Measurements from ENCODE around the gene RSPO1. TPM values are rescaled to one million over a fixed set of nuclear protein-coding genes. Genes with fewer than 3 reads are reported as not detected.

The RSPO1 gene
- total and polyA plus RNA-seq, 3 experiments from 2014 or later = not detected

DNA sequence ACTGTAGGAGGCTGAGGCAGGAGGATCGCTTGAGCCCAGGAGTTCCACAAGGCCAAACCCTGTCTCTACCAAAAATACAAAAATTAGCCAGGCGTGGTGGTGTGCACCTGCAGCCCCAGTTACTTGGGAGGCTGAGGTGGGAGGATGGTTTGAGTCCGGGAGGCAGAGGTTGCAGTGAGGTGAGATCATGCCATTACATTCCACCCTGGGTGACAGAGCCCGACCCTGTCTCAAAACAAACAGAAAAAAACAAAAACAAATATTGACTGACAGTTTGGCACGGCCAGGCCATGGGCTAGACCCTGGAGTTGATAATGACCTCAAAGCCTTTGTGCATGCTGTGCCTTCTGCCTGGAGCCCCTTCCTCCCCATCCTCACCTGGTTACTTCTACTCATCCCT, 19.2 kb upstream of the RSPO1 start:
- Mint-ChIP-seq H3K27me3 (peaks cover 3 to 13% of the 10 kb centered on the region in 2 donors), H3K36me3 (no peaks in the 10 kb centered on the region), H3K27ac (peak overlapping the region in 1 of 8 donors; percentile 59), H3K4me3 (no peak overlapping the region), H3K9me3 (no peaks in the 10 kb centered on the region), H3K4me1 (no peaks in the 10 kb centered on the region)
- Histone ChIP-seq H3K9me3 (ENCODE audit: low read length) (no peaks in the 10 kb centered on the region), H3K27me3 (ENCODE audit: insufficient read depth, low read length, poor library complexity, severe bottlenecking) (no peaks in the 10 kb centered on the region), H3K36me3 (ENCODE audit: insufficient read depth, low read length) (no peaks in the 10 kb centered on the region), H3K4me3 (ENCODE audit: low read length) (no peak overlapping the region), H3K4me1 (ENCODE audit: insufficient read depth, low read length) (no peaks in the 10 kb centered on the region), H3K27ac (ENCODE audit: low read depth, low read length) (no peak overlapping the region)
- ChIA-PET POLR2A (no interaction called here), CTCF (no interaction called here)
- DNase-seq = no peak

DNA sequence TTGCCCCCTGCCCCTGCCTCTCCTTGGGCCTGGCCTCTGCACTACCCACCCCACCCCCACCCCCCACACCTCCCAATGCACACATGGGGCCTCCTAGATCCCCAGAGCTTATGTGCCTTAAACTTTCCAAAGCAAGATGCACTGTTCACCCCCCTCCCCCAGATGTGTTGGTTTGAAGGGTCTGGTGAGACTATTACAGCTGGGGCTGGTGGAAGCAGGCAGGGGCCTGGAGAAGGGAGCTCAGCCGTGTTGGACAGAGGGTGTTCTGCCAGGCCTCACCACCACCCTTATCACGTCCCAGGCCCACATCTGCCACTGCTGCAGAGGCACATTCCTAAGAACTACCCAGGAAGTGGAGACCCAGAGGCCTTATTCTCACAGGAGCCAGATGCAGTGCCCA, 18.3 kb upstream of the RSPO1 start:
- Mint-ChIP-seq H3K27ac (no peak overlapping the region), H3K4me3 (no peak overlapping the region), H3K4me1 (no peaks in the 10 kb centered on the region), H3K36me3 (no peaks in the 10 kb centered on the region), H3K27me3 (peaks cover 4 to 12% of the 10 kb centered on the region in 2 donors), H3K9me3 (no peaks in the 10 kb centered on the region)
- CTCF ChIA-PET = no interaction called here
- Histone ChIP-seq H3K4me3 (ENCODE audit: low read length) (no peak overlapping the region), H3K4me1 (ENCODE audit: insufficient read depth, low read length) (no peaks in the 10 kb centered on the region), H3K9me3 (ENCODE audit: low read length) (no peaks in the 10 kb centered on the region), H3K36me3 (ENCODE audit: insufficient read depth, low read length) (no peaks in the 10 kb centered on the region), H3K27ac (ENCODE audit: low read depth, low read length) (no peak overlapping the region), H3K27me3 (ENCODE audit: insufficient read depth, low read length, poor library complexity, severe bottlenecking) (no peaks in the 10 kb centered on the region)
- POLR2A ChIA-PET = no interaction called here
- DNase-seq = no peak

DNA sequence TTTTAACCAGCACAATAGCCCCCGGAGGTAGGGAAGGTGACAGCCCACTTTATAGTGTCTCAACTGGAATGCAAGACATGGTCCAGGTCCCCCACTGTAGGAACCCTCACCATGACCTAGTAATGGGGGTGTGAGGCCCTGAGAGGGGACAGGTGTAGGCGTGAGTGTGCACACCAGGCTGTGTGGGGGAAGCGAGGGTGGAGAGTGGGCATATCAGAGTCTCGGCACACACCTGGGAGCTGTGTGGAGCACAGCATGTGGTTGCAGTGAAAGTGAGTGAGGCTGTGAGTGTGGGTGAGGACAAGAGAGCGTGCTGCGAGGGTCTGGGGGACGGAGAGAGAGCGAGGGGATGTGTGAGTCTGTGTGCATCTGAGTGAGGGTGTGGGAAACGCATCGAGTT, 17.1 kb upstream of the RSPO1 start:
- H3K27me3 ChIP-seq (ENCODE audit: insufficient read depth, low read length, poor library complexity, severe bottlenecking) = peaks cover 5% of the 10 kb centered on the region
- no peak overlapping the region for H3K27ac ChIP-seq (ENCODE audit: low read depth, low read length)
- H3K9me3 ChIP-seq (ENCODE audit: low read length) = no peaks in the 10 kb centered on the region
- no peaks in the 10 kb centered on the region for H3K36me3 ChIP-seq (ENCODE audit: insufficient read depth, low read length)
- Mint-ChIP-seq H3K36me3 (no peaks in the 10 kb centered on the region), H3K27me3 (peaks cover 5 to 14% of the 10 kb centered on the region in 2 donors), H3K4me3 (no peak overlapping the region), H3K27ac (no peak overlapping the region), H3K4me1 (no peaks in the 10 kb centered on the region), H3K9me3 (no peaks in the 10 kb centered on the region)
- DNase-seq = no peak
- ChIA-PET CTCF (no interaction called here), POLR2A (no interaction called here)
- H3K4me1 ChIP-seq (ENCODE audit: insufficient read depth, low read length) = no peaks in the 10 kb centered on the region
- no peak overlapping the region for H3K4me3 ChIP-seq (ENCODE audit: low read length)

DNA sequence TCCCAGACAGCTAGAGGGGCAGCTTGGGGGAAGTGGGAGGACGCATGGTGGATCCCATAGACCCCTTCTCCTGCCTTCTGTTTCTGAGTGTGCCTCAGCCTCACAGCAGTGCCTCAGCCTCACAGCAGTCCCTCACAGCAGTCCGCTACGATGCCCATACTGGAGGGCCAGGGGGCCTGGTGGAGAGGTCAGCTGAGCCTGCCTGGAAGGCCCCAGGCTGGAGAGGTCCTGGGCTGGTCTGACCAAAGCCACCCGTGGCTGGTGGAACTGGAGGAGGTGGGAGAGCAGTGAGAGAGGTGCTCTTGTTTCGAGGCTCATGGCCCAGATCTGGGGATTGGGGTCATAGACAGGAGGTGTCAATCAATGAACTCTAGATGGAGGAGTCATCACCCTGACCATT, 16.0 kb upstream of the RSPO1 start:
- H3K9me3 ChIP-seq (ENCODE audit: low read length) = no peaks in the 10 kb centered on the region
- no peaks in the 10 kb centered on the region for H3K9me3 Mint-ChIP-seq
- H3K4me3 Mint-ChIP-seq = no peak overlapping the region
- H3K4me3 ChIP-seq (ENCODE audit: low read length) = no peak overlapping the region
- no peaks in the 10 kb centered on the region for H3K36me3 Mint-ChIP-seq
- ChIA-PET CTCF (no interaction called here), POLR2A (no interaction called here)
- DNase-seq = no peak
- H3K4me1 Mint-ChIP-seq = no peaks in the 10 kb centered on the region
- H3K27ac Mint-ChIP-seq = no peak overlapping the region
- H3K36me3 ChIP-seq (ENCODE audit: insufficient read depth, low read length) = no peaks in the 10 kb centered on the region
- no peaks in the 10 kb centered on the region for H3K4me1 ChIP-seq (ENCODE audit: insufficient read depth, low read length)
- H3K27me3 ChIP-seq (ENCODE audit: insufficient read depth, low read length, poor library complexity, severe bottlenecking) = peaks cover 5% of the 10 kb centered on the region
- peaks cover 3 to 11% of the 10 kb centered on the region in 2 donors for H3K27me3 Mint-ChIP-seq
- no peak overlapping the region for H3K27ac ChIP-seq (ENCODE audit: low read depth, low read length)

DNA sequence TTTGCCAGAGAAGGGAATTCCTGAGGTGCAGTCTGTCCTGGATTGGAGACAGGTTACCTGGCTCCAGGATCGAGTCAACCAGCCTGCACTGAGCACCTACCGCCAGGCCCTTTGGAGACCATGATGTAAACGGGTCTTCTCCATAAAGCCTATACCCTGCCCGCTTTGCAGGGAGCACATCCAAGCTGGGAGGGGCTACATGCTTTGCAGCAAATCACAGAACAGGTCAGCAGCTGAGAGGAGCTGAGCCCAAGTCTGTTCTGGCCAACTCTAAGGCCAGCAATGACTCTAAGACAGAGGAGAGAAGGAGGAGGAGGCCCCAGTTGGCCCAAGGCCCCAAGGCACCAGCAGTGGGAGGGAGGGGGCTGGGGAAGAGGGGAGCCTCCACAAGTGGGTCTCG, 15.5 kb upstream of the RSPO1 start:
- Histone ChIP-seq H3K4me1 (ENCODE audit: insufficient read depth, low read length) (no peaks in the 10 kb centered on the region), H3K27ac (ENCODE audit: low read depth, low read length) (no peak overlapping the region), H3K27me3 (ENCODE audit: insufficient read depth, low read length, poor library complexity, severe bottlenecking) (peaks cover 5% of the 10 kb centered on the region), H3K4me3 (ENCODE audit: low read length) (no peak overlapping the region), H3K36me3 (ENCODE audit: insufficient read depth, low read length) (no peaks in the 10 kb centered on the region), H3K9me3 (ENCODE audit: low read length) (no peaks in the 10 kb centered on the region)
- ChIA-PET CTCF (no interaction called here), POLR2A (no interaction called here)
- H3K36me3 Mint-ChIP-seq = no peaks in the 10 kb centered on the region
- H3K4me3 Mint-ChIP-seq = no peak overlapping the region
- no peak for DNase-seq
- H3K27ac Mint-ChIP-seq = no peak overlapping the region
- no peaks in the 10 kb centered on the region for H3K9me3 Mint-ChIP-seq
- peaks cover 3 to 14% of the 10 kb centered on the region in 2 donors for H3K27me3 Mint-ChIP-seq
- no peaks in the 10 kb centered on the region for H3K4me1 Mint-ChIP-seq

DNA sequence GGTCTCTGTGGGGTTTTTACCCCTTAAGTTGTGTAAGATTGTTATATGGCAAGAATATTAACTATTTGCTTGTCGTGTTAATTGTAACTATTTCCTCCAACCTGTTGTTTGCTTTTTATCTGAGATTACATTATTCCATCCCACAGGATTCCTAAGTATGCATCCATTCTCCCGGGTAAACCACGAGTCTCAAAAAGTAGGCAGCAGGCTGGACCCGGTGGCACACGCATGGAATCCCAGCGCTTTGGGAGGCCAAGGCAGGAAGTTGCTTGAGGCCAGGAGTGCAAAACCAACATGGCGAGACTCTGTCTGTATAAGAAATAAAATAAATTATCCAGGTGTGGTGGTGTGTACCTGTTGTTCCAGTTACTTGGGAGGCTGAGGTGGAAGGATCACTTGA, 12.6 kb upstream of the RSPO1 start:
- no peak overlapping the region for H3K4me3 Mint-ChIP-seq
- no peak overlapping the region for H3K4me3 ChIP-seq (ENCODE audit: low read length)
- H3K27me3 Mint-ChIP-seq = peaks cover 12 to 26% of the 10 kb centered on the region in 2 donors
- peaks cover 5% of the 10 kb centered on the region for H3K27me3 ChIP-seq (ENCODE audit: insufficient read depth, low read length, poor library complexity, severe bottlenecking)
- H3K27ac Mint-ChIP-seq = no peak overlapping the region
- ChIA-PET CTCF (no interaction called here), POLR2A (no interaction called here)
- no peaks in the 10 kb centered on the region for H3K36me3 Mint-ChIP-seq
- no peaks in the 10 kb centered on the region for H3K4me1 Mint-ChIP-seq
- no peaks in the 10 kb centered on the region for H3K4me1 ChIP-seq (ENCODE audit: insufficient read depth, low read length)
- H3K27ac ChIP-seq (ENCODE audit: low read depth, low read length) = no peak overlapping the region
- no peak for DNase-seq
- H3K9me3 ChIP-seq (ENCODE audit: low read length) = no peaks in the 10 kb centered on the region
- H3K9me3 Mint-ChIP-seq = peaks cover 0 to 3% (median 0%) of the 10 kb centered on the region in 5 donors
- no peaks in the 10 kb centered on the region for H3K36me3 ChIP-seq (ENCODE audit: insufficient read depth, low read length)

DNA sequence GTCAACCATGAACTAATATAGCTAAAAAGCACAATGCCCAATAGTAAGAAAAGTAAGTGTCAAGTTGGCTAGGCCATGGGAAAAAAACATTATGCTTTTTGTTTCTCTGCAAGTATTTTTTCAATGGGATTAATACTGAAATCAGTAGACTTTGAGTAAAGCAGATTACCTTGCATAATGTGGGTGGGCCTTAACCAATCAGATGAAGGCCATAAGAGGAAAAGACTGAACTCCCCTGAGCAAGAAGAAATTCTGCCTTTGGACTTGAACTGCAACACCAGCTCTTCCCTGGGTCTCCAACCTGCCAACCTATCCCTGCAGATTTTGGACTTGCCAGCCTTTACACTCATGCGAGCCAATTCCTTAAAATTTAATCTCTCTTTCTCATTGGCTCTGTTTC, 6.4 kb upstream of the RSPO1 start:
- CTCF ChIA-PET = no interaction called here
- DNase-seq = no peak
- Histone ChIP-seq H3K4me1 (ENCODE audit: insufficient read depth, low read length) (no peaks in the 10 kb centered on the region), H3K27ac (ENCODE audit: low read depth, low read length) (no peak overlapping the region), H3K36me3 (ENCODE audit: insufficient read depth, low read length) (no peaks in the 10 kb centered on the region), H3K4me3 (ENCODE audit: low read length) (no peak overlapping the region), H3K27me3 (ENCODE audit: insufficient read depth, low read length, poor library complexity, severe bottlenecking) (peaks cover 5% of the 10 kb centered on the region), H3K9me3 (ENCODE audit: low read length) (no peaks in the 10 kb centered on the region)
- Mint-ChIP-seq H3K36me3 (no peaks in the 10 kb centered on the region), H3K27me3 (peaks cover 14 to 25% of the 10 kb centered on the region in 2 donors), H3K9me3 (peaks cover 0 to 3% (median 0%) of the 10 kb centered on the region in 5 donors), H3K4me3 (no peak overlapping the region), H3K27ac (no peak overlapping the region), H3K4me1 (no peaks in the 10 kb centered on the region)
- POLR2A ChIA-PET = no interaction called here

DNA sequence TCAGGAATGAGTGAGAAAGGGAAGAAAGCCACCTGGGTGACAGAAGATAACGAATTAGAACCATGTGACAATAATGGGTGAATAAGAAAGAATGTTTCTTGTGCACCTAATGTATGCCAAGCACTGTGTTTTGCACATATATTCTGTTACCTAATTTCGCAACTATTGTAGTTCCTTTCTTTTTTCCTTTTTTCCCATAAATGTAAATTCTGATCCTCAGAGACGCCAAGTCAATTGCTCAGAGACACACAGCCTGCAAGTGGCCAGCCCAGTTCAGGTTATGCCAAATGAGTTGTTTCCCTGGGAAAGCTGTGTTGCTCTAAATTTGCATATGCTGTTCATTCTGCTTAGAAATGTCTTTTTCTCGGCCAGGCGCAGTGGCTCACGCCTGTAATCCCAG, 1.7 kb upstream of the RSPO1 start:
- H3K36me3 ChIP-seq (ENCODE audit: insufficient read depth, low read length) = no peaks in the 10 kb centered on the region
- no peak overlapping the region for H3K4me3 ChIP-seq (ENCODE audit: low read length)
- H3K27me3 Mint-ChIP-seq = peaks cover 40 to 46% of the 10 kb centered on the region in 2 donors
- H3K9me3 ChIP-seq (ENCODE audit: low read length) = no peaks in the 10 kb centered on the region
- no peak overlapping the region for H3K27ac ChIP-seq (ENCODE audit: low read depth, low read length)
- no peak for DNase-seq
- no peak overlapping the region for H3K27ac Mint-ChIP-seq
- peaks cover 40% of the 10 kb centered on the region for H3K27me3 ChIP-seq (ENCODE audit: insufficient read depth, low read length, poor library complexity, severe bottlenecking)
- H3K36me3 Mint-ChIP-seq = no peaks in the 10 kb centered on the region
- H3K4me1 ChIP-seq (ENCODE audit: insufficient read depth, low read length) = no peaks in the 10 kb centered on the region
- ChIA-PET POLR2A (no interaction called here), CTCF (no interaction called here)
- no peaks in the 10 kb centered on the region for H3K9me3 Mint-ChIP-seq
- no peak overlapping the region for H3K4me3 Mint-ChIP-seq
- H3K4me1 Mint-ChIP-seq = peaks cover 4 to 20% (median 5%) of the 10 kb centered on the region in 3 donors

Data from CD8-positive, alpha-beta memory T cell (primary cell).